ENCODE results near the gene TBCE. TPM values are rescaled to one million over a fixed set of nuclear protein-coding genes. Genes with fewer than 3 reads are reported as not detected.

TBCE gene
- total RNA-seq, 1 experiment from 2014 or later: 45.6 TPM

- H3K27ac Mint-ChIP-seq (ENCODE audit: low read depth, unreplicated experiment): peak overlapping the region; percentile 14
- TF ChIP-seq CTCF (IDR thresholded peaks at IDR 0.05; ENCODE audit: unreplicated experiment): no peak
- H3K4me1 Mint-ChIP-seq (ENCODE audit: insufficient read depth, unreplicated experiment): peaks cover 39% of the 10 kb centered on the region
- BruUV-seq (replicated peaks): no TSS peak
- H3K27me3 Mint-ChIP-seq (ENCODE audit: insufficient read depth, unreplicated experiment): no peaks in the 10 kb centered on the region
- DNase-seq (ENCODE audit: unreplicated experiment): peak; percentile 57
- ChIA-PET POLR2A (interaction anchor here (0.7 to 6.0 kb wide), 7 partner anchors 7 to 509 kb away, joined by 3 to 68 read pairs (median 4); partner anchors contain the start of genes ARID4B and GGPS1), CTCF (interaction anchor here (0.5 to 1.5 kb wide), 9 partner anchors 13 to 553 kb away, joined by 3 to 5 read pairs (median 3); no protein-coding TSS in a partner anchor)
- H3K36me3 Mint-ChIP-seq (ENCODE audit: insufficient read depth, unreplicated experiment): peaks cover 9% of the 10 kb centered on the region
- no peak overlapping the region for H3K4me3 Mint-ChIP-seq (ENCODE audit: unreplicated experiment)
- no peaks in the 10 kb centered on the region for H3K9me3 Mint-ChIP-seq (ENCODE audit: unreplicated experiment)
- intact Hi-C loops (cut with micrococcal nuclease): loop anchor here (10.0 kb wide), 1 partner anchor 886 kb away; the partner anchor contains the start of gene IRF2BP2
Measured at GRCh38 chr1:235500971-235501540, 133.8 kb downstream of the TBCE start.

Other genes with a start within 250 kb of the TBCE start
- gene TOMM20, start 238.6 kb upstream of the TBCE start, total RNA-seq (2022): 309 and 339 TPM in 2 replicates
- gene RBM34, start 206.2 kb upstream of the TBCE start, total RNA-seq (2022): 150 and 184 TPM in 2 replicates
- 48.7 and 61.0 TPM in 2 replicates for gene ARID4B, start 39.2 kb upstream of the TBCE start, total RNA-seq (2022)
- 56.5 and 74.8 TPM in 2 replicates for gene GGPS1, start 38.9 kb upstream of the TBCE start, total RNA-seq (2022)
- 82.4 and 88.4 TPM in 2 replicates for gene B3GALNT2, start 137.0 kb downstream of the TBCE start, total RNA-seq (2022)

Measured in MCF 10A (cell line).